GM12891 (cell line): ENCODE results near the gene RBM39.
"Not testable (repeated sequence)": the region's sequence is repeated elsewhere in the genome, so short reads cannot be mapped to it uniquely, and the experiment has no call there.

Source experiments
- DNase-seq: peaks from one replicate; pipeline ENCODE4 v3.0.0; 2011; ENCODE audit warnings: low spot score; ENCODE audit not compliant: insufficient read length
- FAIRE-seq: peaks from 2 replicates; lab custom pipeline; 2011; peaks lifted over from hg19 to GRCh38; lab: Jason Lieb, UNC
- PAX5 ChIP-seq: IDR thresholded peaks from 2 replicates; pipeline ENCODE4 v1.6.1; 2011; ENCODE audit warnings: low read length, moderate library complexity, mild to moderate bottlenecking; ENCODE audit not compliant: insufficient read depth, severe bottlenecking
- POLR2A ChIP-seq: IDR thresholded peaks from 2 replicates; pipeline ENCODE4 v1.6.1; 2011; ENCODE audit warnings: low read depth, low read length, control low read depth
- POLR2AphosphoS5 ChIP-seq: IDR thresholded peaks from 2 replicates; pipeline ENCODE4 v1.6.1; 2011; ENCODE audit warnings: low read depth, low read length, control low read depth
- POU2F2 ChIP-seq: IDR thresholded peaks from 2 replicates; pipeline ENCODE4 v1.6.1; 2011; ENCODE audit warnings: low read depth, mild to moderate bottlenecking, control low read depth, low read length, moderate library complexity
- SPI1 ChIP-seq: IDR thresholded peaks from 2 replicates; pipeline ENCODE4 v1.6.1; 2011; ENCODE audit warnings: low read depth, low read length, control low read depth
- TAF1 ChIP-seq: IDR thresholded peaks from 2 replicates; pipeline ENCODE4 v1.6.1; 2011; ENCODE audit warnings: low read depth, low read length, control low read depth

Gene RBM39

DNA sequence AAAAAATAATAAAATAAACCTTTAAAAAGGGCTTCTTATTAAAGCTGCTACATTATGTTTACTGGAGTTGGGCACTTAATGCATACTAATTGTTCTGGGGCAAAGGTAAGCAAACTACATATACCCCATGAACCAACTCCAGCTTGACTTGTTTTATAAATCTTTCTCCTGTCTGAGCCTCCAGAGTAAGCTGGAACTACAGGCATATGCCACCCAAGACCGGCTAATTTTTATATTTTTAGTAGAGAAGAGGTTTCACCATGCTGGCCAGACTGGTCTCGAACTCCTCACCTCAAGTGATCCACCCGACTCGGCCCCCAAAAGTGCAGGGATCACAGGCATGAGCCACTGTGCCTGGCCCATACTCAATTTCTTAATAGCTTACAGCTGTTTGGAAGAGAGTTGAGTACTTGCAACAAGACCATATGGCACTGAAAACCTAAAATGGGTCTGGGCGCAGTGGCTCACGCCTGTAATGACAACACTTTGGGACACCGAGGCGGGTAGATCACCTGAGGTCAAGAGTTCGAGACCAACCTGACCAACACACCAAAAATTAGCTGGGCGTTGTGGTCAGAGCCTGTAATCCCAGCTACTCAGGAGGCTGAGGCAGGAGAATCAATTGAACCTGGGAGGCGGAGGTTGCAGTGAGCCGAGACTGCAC lies 23.0 kb downstream of the RBM39 start:
- FAIRE-seq: no peak
- no peak for DNase-seq
- TF ChIP-seq PAX5: no peak
- TF ChIP-seq POLR2AphosphoS5: 0 out of 2 replicates have a peak, but pooled peaks have one; percentile 14

DNA sequence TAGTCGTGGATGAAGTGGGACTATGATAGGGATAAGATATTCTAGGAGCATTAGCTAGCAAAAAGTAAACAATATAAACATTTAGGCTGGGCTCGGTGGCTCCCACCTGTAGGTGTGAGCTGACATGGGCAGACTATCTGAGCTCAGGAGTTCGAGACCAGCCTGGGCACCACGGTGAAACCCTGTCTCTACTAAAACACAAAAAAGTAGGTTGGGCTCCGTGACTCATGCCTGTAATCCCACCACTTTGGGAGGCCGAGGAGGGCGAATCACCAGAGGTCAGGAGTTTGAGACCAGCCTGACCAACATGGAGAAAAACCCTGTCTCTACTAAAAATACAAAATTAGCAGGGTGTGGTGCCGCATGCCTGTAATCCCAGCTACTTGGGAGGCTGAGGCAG lies 23.7 kb downstream of the RBM39 start:
- TF ChIP-seq POLR2A (peak; percentile 32; the same call in 1 of the 2 replicates), POLR2AphosphoS5 (peak; percentile 55)
- DNase-seq, FAIRE-seq: not testable (repeated sequence)

GRCh38 chr20:35716330-35716729 lies 25.7 kb downstream of the RBM39 start:
- FAIRE-seq (no peak), DNase-seq (no peak)
- no peak for TF ChIP-seq TAF1

GRCh38 chr20:35715652-35716051 lies 26.4 kb downstream of the RBM39 start:
- DNase-seq (no peak), FAIRE-seq (peak; percentile 51)
- no peak for TF ChIP-seq SPI1
- peak; percentile 34; the same call in 1 of the 2 replicates for TF ChIP-seq POLR2AphosphoS5

DNA sequence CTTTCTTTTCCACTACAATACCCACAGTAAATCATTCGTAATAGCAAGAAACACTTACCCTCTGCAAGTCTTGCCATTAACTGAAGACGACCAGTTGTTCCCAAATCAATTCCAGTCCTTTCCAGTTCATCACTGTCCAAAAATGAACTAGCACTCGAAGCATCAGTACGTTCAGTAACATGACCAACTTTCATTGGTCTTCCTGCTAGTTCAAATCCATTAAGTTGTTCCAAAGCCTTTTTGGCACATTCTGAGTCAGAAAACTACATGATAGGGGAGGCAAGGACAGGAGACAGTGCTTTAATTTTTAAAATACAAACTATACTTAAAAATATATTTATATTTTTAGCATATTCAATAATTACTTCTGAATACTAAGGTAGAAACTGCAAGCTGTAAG lies 27.9 kb downstream of the RBM39 start:
- TF ChIP-seq POLR2AphosphoS5: peak; percentile 39; the same call in 1 of the 2 replicates
- TF ChIP-seq POLR2A: no peak
- FAIRE-seq (no peak), DNase-seq (no peak)

DNA sequence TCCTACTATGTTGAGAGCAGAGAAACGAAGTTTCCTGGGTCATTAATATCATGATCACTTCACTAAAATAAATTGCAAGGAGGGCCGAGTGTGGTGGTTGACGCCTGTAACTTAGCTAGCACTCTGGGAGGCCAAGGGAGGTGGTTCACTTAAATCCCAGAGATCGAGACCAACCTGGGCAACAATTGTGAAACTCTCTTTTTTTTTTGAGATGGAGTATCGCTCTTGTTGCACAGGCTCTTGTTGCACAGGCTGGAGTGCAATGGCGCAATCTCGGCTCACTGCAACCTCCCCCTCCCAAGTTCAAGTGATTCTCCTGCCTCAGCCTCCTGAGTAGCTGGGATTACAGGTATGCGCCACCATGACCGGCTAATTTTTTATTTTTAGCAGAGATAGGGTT lies 28.9 kb downstream of the RBM39 start:
- not testable (repeated sequence) for DNase-seq, FAIRE-seq
- TF ChIP-seq POLR2AphosphoS5: peak; percentile 61; the same call in 1 of the 2 replicates

DNA sequence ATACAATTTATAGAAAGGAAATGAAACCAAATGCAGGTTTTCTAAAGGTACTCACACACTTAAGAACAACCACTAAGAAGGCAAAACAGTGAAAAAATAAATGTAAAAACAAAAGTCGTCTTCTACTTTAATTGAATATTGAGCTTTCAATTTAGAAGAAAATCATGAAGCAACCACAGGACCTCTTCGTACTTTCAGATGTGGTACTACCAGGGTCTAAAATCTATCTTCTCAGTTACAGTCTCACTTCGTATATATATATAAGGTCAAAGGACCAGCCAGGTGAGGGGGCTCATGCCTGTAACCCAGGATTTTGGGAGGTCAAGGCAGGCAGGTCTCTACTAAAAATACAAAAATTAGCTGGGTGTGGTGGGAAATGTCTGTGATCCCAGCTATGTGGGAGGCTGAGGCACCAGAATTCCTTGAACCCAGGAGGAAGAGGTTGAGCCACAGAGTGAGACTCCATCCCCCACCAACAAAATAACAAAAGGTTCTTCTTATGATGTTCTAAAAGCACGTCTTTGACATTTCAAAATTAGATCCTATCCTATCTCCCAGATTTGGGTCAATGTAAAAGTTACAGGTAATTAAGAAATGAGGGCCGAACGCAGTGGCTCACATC lies 30.4 kb downstream of the RBM39 start:
- FAIRE-seq: no peak
- TF ChIP-seq POLR2AphosphoS5: no peak
- TF ChIP-seq SPI1: peak; percentile 70
- no peak for DNase-seq

GRCh38 chr20:35710884-35711587 lies 31.0 kb downstream of the RBM39 start:
- no peak for DNase-seq
- TF ChIP-seq TAF1: no peak
- peak; percentile 9 for FAIRE-seq

DNA sequence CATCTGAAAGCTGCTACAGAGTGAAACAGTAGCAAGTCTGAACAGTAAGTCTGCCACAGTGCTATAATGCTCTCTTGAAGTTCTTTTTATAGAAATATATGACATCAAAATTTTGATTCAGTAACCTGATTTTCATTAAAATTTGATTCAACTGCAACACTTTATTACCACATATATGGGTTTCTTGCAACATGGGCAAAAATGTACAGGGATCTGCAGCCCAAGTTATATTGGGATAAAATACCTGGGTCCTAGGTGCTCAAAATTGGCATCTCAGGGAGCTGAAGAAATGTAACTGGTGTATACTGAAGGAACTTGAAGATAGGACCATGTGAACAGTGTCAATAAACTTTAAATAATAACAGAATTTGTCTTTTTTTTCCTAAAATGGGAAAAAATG lies 32.0 kb downstream of the RBM39 start:
- TF ChIP-seq SPI1: no peak
- no peak for FAIRE-seq
- DNase-seq: no peak

GRCh38 chr20:35709259-35709658 lies 32.8 kb downstream of the RBM39 start:
- DNase-seq: no peak
- TF ChIP-seq TAF1: no peak
- TF ChIP-seq SPI1: no peak
- TF ChIP-seq PAX5: no peak
- TF ChIP-seq POLR2AphosphoS5: peak; percentile 72
- no peak for FAIRE-seq

DNA sequence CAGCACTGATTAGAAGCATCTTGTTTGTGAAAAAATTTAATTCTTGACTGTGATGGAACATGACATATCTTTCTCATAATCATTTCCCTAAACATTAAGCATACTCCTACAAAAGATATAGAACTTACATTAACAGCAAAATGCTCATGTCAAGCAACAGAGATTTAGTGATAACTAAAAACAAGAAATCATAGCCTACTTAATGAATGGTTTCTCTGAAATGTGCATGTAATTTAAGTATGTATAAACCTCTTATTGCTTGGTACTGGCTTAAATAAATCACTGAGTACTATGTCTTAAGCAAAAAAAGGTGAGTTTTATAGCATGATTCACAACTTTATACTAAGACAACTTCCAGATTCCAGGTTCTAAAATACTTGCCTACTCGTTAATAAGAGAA lies 33.6 kb downstream of the RBM39 start:
- FAIRE-seq (no peak), DNase-seq (no peak)
- TF ChIP-seq PAX5 (no peak), POLR2A (no peak), SPI1 (no peak), POLR2AphosphoS5 (no peak), TAF1 (no peak), POU2F2 (no peak)

DNA sequence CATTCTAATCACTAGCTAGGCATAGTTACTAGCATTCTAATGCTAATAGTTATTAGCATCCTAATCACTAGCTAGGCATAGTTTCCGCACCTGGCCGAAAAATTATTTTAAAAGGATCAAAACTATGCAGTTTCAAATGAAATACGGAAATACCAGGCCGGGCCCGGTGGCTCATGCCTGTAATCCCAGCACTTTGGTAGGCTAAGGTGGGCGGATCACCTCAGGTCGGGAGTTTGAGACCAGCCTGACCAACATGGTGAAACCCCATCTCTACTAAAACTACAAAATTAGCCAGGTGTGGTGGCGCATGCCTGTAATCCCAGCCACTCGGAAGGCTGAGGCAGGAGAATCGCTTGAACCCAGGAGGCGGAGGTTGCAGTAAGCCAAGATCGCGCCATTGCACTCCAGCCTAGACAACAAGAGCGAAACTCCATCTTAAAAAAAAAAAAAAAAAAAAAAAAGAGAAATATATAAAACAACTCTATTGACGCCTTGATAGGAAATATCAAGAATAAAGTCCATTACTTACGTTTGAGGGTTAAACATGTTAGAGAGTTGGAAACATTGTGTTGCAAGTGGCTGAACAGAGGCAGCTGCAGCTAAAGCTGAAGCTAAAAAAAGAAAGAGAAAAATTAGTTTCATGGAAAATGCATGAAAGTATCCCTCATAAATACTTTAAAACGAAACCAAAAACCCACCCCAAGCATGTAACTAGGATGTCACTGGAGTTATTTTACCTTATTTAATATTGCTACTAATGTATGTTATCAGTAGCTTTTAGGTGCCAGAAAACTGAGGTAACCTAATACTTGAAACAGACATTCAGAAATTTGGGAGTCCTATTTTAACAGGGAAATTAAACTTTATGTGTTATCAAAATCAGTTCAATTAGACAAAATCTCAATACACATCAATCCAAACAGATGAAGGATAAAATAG lies 35.2 kb downstream of the RBM39 start:
- FAIRE-seq, DNase-seq: not testable (repeated sequence)
- TF ChIP-seq POLR2A: 0 out of 2 replicates have a peak, but pooled peaks have one; percentile 33

DNA sequence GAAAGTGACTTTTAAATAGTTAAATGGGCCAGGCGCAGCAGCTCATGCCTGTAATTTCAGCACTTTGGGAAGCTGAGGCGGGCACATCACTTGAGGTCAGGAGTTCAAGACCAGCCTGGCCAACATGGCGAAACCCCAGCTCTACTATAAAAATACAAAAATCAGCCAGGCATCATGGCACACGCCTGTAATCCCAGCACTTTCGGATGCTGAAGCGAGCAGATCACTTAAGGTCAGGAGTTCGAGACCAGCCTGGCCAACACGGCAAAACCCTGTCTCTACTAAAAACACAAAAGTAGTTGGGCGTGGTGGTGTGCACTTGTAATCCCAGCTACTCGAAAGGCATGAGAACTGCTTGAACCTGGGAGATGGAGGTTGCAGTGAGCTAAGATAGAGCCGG lies 36.2 kb downstream of the RBM39 start:
- not testable (repeated sequence) for DNase-seq, FAIRE-seq
